MCF 10A (cell line): Measurements from ENCODE around the gene COLEC12. TPM values are rescaled to one million over a fixed set of nuclear protein-coding genes. Genes with fewer than 3 reads are reported as not detected.

Experiments
- BruUV-seq: library from RNA; stranded (reverse); fragments of 400-500 nt; replicated peaks from 2 replicates; lab custom pipeline; 2021; lab: Mats Ljungman, UMichigan
- CTCF ChIA-PET: fragments of 300-600 bp; sonication (Branson Sonifier 250); formaldehyde crosslinking; extraction: SDS; loops from one replicate; lab custom pipeline; 2021; ENCODE audit warnings: antibody characterized with exemption, inconsistent platforms; lab: Yijun Ruan, JAX
- POLR2A ChIA-PET: fragments of 300-600, 350-650 bp; sonication (Branson Sonifier 250); formaldehyde crosslinking; extraction: SDS; loops from one replicate; lab custom pipeline; 2020; ENCODE audit warnings: antibody characterized with exemption, inconsistent platforms; lab: Yijun Ruan, JAX
- DNase-seq: peaks from one replicate; pipeline ENCODE4 v3.0.0-alpha.2; 2018; ENCODE audit not compliant: unreplicated experiment
- H3K27ac Mint-ChIP-seq: one replicate; pipeline ENCODE4 v1.8.0; 2022; ENCODE audit warnings: mild to moderate bottlenecking, low read depth, mixed read lengths; ENCODE audit not compliant: unreplicated experiment
- H3K27me3 Mint-ChIP-seq: one replicate; pipeline ENCODE4 v1.8.0; 2022; ENCODE audit warnings: mixed read lengths; ENCODE audit not compliant: insufficient read depth, unreplicated experiment
- H3K36me3 Mint-ChIP-seq: one replicate; pipeline ENCODE4 v1.8.0; 2022; ENCODE audit warnings: mild to moderate bottlenecking, moderate library complexity, mixed read lengths; ENCODE audit not compliant: insufficient read depth, unreplicated experiment
- H3K4me1 Mint-ChIP-seq: one replicate; pipeline ENCODE4 v1.8.0; 2022; ENCODE audit warnings: mixed read lengths; ENCODE audit not compliant: insufficient read depth, unreplicated experiment
- H3K4me3 Mint-ChIP-seq: one replicate; pipeline ENCODE4 v1.8.0; 2022; ENCODE audit warnings: mild to moderate bottlenecking, moderate library complexity, mixed read lengths; ENCODE audit not compliant: unreplicated experiment
- H3K9me3 Mint-ChIP-seq: one replicate; pipeline ENCODE4 v1.8.0; 2022; ENCODE audit warnings: mixed read lengths; ENCODE audit not compliant: unreplicated experiment
- CTCF ChIP-seq: fragments of 200-600 bp; IDR thresholded peaks from one replicate; pipeline ENCODE4 v1.8.0; 2022; ENCODE audit warnings: antibody characterized with exemption, mild to moderate bottlenecking; ENCODE audit not compliant: unreplicated experiment
- intact Hi-C: fragments of 100-400 bp; cut with micrococcal nuclease; formaldehyde crosslinking; loops from 2 replicates; pipeline ENCODE4 v1.14.1; 2022
- total RNA-seq: library from RNA; stranded (reverse); gene quantifications from 2 replicates; pipeline ENCODE4 v1.2.3, GENCODE V29; 2022

COLEC12 gene
- total RNA-seq, 1 experiment from 2014 or later, result 0.05 TPM

- DNase-seq, result no peak
- H3K9me3 Mint-ChIP-seq, result peaks cover 26% of the 10 kb centered on the region
- TF ChIP-seq CTCF, result no peak
- H3K27ac Mint-ChIP-seq, result no peak overlapping the region
- ChIA-PET POLR2A (no interaction called here), CTCF (interaction anchor here (1.2 kb wide), 1 partner anchor 63 kb away, joined by 5 read pairs; no protein-coding TSS in a partner anchor)
- no peaks in the 10 kb centered on the region for H3K27me3 Mint-ChIP-seq
- no peak overlapping the region for H3K4me3 Mint-ChIP-seq
- intact Hi-C loops, result no loop called here
- H3K36me3 Mint-ChIP-seq, result no peaks in the 10 kb centered on the region
- no peaks in the 10 kb centered on the region for H3K4me1 Mint-ChIP-seq
- BruUV-seq, result no TSS peak
Measured at GRCh38 chr18:396556-396955, 103.9 kb downstream of the COLEC12 start.

GRCh38 chr18:396251-396555 is 104.3 kb downstream of the COLEC12 start:
- TF ChIP-seq CTCF, result no peak
- DNase-seq, result no peak
- H3K9me3 Mint-ChIP-seq, result peaks cover 26% of the 10 kb centered on the region
- no TSS peak for BruUV-seq
- no peaks in the 10 kb centered on the region for H3K27me3 Mint-ChIP-seq
- no peak overlapping the region for H3K4me3 Mint-ChIP-seq
- H3K36me3 Mint-ChIP-seq, result no peaks in the 10 kb centered on the region
- ChIA-PET POLR2A (no interaction called here), CTCF (interaction anchor here (1.2 kb wide), 1 partner anchor 64 kb away, joined by 5 read pairs; no protein-coding TSS in a partner anchor)
- intact Hi-C loops, result no loop called here
- H3K4me1 Mint-ChIP-seq, result no peaks in the 10 kb centered on the region
- H3K27ac Mint-ChIP-seq, result no peak overlapping the region

DNA sequence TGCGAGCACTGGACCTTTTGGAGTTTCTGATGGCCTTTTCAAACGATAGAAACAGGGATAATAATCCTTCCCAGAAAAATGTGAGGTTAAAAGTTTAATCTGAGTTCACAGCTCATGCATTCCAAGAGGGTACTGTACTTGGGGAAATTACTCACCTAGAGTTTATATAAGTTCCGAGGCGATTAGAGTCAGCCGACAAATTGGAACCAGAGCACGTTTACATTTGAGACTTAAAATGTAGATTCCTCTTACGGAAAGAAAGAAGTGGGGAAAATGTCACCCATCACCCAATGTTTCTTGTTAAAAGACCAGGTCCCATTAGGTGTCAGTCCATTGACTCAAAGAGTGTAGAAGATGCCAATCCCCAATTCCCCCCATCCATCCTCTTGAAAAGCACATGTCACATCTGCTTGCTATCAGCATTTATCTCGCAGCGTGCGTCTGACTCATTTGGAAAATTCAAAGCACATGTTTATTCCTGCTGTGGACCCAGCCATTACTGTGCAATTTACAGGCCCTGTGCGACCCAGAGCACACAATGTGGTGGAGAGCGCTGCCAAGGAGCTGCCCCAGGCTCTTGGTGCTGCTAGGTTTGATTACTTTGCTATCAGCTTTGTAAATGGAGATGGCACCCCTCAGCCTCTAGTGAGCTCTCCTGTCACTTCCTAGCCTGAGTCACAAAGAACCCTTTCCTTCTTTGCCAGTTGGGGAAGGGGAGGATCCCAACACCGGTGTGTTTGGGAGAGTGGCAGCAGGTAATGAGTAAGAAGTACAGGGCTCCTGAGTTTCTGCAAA is 104.8 kb downstream of the COLEC12 start:
- BruUV-seq, result no TSS peak
- H3K27me3 Mint-ChIP-seq, result no peaks in the 10 kb centered on the region
- intact Hi-C loops, result no loop called here
- no peak overlapping the region for H3K4me3 Mint-ChIP-seq
- no peak for TF ChIP-seq CTCF
- DNase-seq, result no peak
- H3K27ac Mint-ChIP-seq, result no peak overlapping the region
- ChIA-PET CTCF (no interaction called here), POLR2A (no interaction called here)
- H3K4me1 Mint-ChIP-seq, result no peaks in the 10 kb centered on the region
- no peaks in the 10 kb centered on the region for H3K36me3 Mint-ChIP-seq
- H3K9me3 Mint-ChIP-seq, result peaks cover 26% of the 10 kb centered on the region

DNA sequence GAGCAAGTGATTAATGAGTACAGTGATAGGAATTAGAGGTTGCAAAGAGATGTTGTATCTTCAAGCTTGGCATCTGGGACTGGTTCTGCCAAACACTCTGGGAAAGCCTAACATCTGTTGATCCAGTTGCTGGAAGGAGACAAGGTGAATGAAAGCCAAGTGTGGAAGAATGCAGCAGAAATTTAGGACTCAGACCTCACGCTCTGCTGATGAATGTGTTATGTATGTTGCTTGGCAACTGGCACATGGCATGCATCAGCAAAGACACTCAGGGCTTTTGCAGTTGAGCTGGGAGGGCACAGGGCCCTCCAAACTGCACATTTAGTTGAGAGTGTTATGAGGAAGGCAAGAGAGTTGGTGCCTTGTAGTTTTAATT is 105.5 kb downstream of the COLEC12 start:
- H3K27ac Mint-ChIP-seq, result no peak overlapping the region
- intact Hi-C loops, result no loop called here
- no peaks in the 10 kb centered on the region for H3K4me1 Mint-ChIP-seq
- DNase-seq, result no peak
- H3K4me3 Mint-ChIP-seq, result no peak overlapping the region
- no peaks in the 10 kb centered on the region for H3K36me3 Mint-ChIP-seq
- ChIA-PET POLR2A (no interaction called here), CTCF (interaction anchor here (0.6 kb wide), 2 partner anchors 65 to 348 kb away, joined by 3 to 6 read pairs; no protein-coding TSS in a partner anchor)
- H3K27me3 Mint-ChIP-seq, result no peaks in the 10 kb centered on the region
- H3K9me3 Mint-ChIP-seq, result peaks cover 26% of the 10 kb centered on the region
- no TSS peak for BruUV-seq
- TF ChIP-seq CTCF, result no peak
